GM19035 (cell line): ENCODE results near the gene OR8J3.
"Not testable (repeated sequence)": the region's sequence is repeated elsewhere in the genome, so short reads cannot be mapped to it uniquely, and the experiment has no call there.

Experiments used
- ATAC-seq: cut with Tn5 transposase; IDR thresholded peaks from one replicate; pipeline ENCODE4 v1.9.1; 2021; ENCODE audit not compliant: unreplicated experiment

The OR8J3 gene

GRCh38 chr11:56140151-56140661, at the start of gene OR8J3:
OR8J3 (minus strand) TSS chr11:56140201; CDS start chr11:56137718, 2,483 bp downstream.
- no peak for ATAC-seq

- no peak for ATAC-seq
Measured at GRCh38 chr11:56188602-56189001, 48.6 kb upstream of the OR8J3 start.

GRCh38 chr11:56183459-56183858, 43.5 kb upstream of the OR8J3 start:
- ATAC-seq: no peak

- no peak for ATAC-seq
Measured at GRCh38 chr11:56176318-56176717, 36.3 kb upstream of the OR8J3 start, which contains the start of gene OR5J2. OR5J2 (plus strand) TSS chr11:56176618; CDS start chr11:56176618, 0 bp downstream.

GRCh38 chr11:56172256-56172830, 32.3 kb upstream of the OR8J3 start:
- no peak for ATAC-seq

- no peak for ATAC-seq
Measured at GRCh38 chr11:56163804-56164203, 23.8 kb upstream of the OR8J3 start.

GRCh38 chr11:56160217-56160616, 20.2 kb upstream of the OR8J3 start, which contains the start of gene OR8K5:
OR8K5 (minus strand) TSS chr11:56160317; CDS start chr11:56160317, 0 bp downstream.
- no peak for ATAC-seq

GRCh38 chr11:56152333-56152732, 12.3 kb upstream of the OR8J3 start:
- ATAC-seq: no peak

- no peak for ATAC-seq
Measured at GRCh38 chr11:56151376-56151775, 11.4 kb upstream of the OR8J3 start.

GRCh38 chr11:56143681-56144080, 3.7 kb upstream of the OR8J3 start:
- not testable (repeated sequence) for ATAC-seq

- no peak for ATAC-seq
Measured at GRCh38 chr11:56122073-56122472, 17.9 kb downstream of the OR8J3 start, which contains the start of gene OR8H3. OR8H3 (plus strand) TSS chr11:56122373; CDS start chr11:56122373, 0 bp downstream.

- ATAC-seq: no peak
Measured at GRCh38 chr11:56103210-56103737, 36.7 kb downstream of the OR8J3 start, which contains the start of gene OR8H2. OR8H2 (plus strand) TSS chr11:56103687; CDS start chr11:56105043, 1,356 bp downstream.

GRCh38 chr11:56093008-56093407, 47.0 kb downstream of the OR8J3 start, which contains the start of gene OR8I2:
OR8I2 (plus strand) TSS chr11:56093308; CDS start chr11:56093308, 0 bp downstream.
- ATAC-seq: no peak

- no peak for ATAC-seq
Measured at GRCh38 chr11:56089697-56090096, 50.3 kb downstream of the OR8J3 start.
